Left colon (tissue), 2 donors: ENCODE results near the gene DENND2A. TPM values are rescaled to one million over a fixed set of nuclear protein-coding genes. Genes with fewer than 3 reads are reported as not detected.

ENCODE experiments used
- total RNA-seq, 2 donors: library from RNA; stranded (reverse); fragmentation: NEBNext Ultra II Directional; extraction: Animal tissue kit (Norgen Biotek cat#: 25700); gene quantifications; one replicate each; pipeline ENCODE4 v1.2.1, GENCODE V29; 2021
- donor health status: DM: no; HTN: no; CAD: no.
- donor health status: DM: yes; HTN: yes; CAD: no.

Gene DENND2A
- total RNA-seq, 2 donors from 2014 or later = 6.8 to 8.2 TPM

Other genes with a start within 250 kb of the DENND2A start
- gene SLC37A3, start 242.3 kb downstream of the DENND2A start, total RNA-seq = 10 to 100 TPM; 57.6 to 65.5 TPM
- gene RAB19, start 236.8 kb downstream of the DENND2A start, total RNA-seq = 10 to 100 TPM; 14.9 to 21.9 TPM
- 100 to 1,000 TPM; 192 to 233 TPM for gene MKRN1, start 161.3 kb downstream of the DENND2A start, total RNA-seq
- gene ADCK2, start 32.1 kb upstream of the DENND2A start, total RNA-seq = 10 to 100 TPM; 26.3 to 26.5 TPM
- 100 to 1,000 TPM; 274 to 319 TPM for gene NDUFB2, start 55.9 kb upstream of the DENND2A start, total RNA-seq